Measurements from ENCODE around the gene PIK3R2.
"Not testable (repeated sequence)": the region's sequence is repeated elsewhere in the genome, so short reads cannot be mapped to it uniquely, and the experiment has no call there.

The PIK3R2 gene

DNA sequence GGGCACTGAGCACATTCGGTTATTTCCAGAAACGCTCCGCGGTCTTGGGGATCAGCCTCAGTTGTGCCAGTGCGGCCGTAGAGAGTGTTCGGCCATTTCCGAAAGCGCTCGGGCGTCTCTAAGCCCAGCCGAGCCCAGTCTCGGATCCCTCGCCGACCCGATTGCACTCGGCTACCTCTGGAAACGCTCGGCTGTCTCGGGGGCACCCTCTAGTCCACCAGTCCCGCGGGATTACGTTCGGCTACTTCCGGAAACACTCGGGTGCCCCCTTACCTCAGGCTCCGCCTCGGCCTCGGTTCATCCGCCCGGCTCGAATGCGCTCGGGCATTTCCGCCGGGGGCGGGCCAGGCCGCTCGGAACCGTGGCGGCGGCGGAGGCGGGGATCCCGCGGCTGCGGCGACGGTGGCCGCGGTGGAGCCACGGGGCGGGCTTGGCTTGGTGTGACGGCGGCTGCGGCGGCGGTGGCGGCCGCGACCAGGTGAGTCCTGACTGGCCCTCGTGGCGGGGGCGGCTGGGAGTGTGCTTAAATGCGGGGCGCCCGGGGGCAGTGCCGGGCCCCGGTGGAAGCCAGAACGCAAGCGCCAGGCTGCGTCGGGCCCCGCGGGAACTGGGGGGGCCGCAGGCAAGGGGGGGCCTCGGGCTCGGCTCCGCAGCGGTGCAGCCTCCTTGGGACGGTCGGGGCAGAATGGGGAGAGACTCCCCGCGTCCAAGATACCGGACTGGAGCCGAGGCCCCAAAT, at the start of gene PIK3R2:
Gene PIK3R2, plus strand, starts transcription at position 347 of the 739 bp plus-strand sequence. CDS start 2,717 bp downstream, outside the sequence.
- H3K4me1 Mint-ChIP-seq = peaks cover 23% of the 10 kb centered on the region
- TF ChIP-seq, protein P1, sequence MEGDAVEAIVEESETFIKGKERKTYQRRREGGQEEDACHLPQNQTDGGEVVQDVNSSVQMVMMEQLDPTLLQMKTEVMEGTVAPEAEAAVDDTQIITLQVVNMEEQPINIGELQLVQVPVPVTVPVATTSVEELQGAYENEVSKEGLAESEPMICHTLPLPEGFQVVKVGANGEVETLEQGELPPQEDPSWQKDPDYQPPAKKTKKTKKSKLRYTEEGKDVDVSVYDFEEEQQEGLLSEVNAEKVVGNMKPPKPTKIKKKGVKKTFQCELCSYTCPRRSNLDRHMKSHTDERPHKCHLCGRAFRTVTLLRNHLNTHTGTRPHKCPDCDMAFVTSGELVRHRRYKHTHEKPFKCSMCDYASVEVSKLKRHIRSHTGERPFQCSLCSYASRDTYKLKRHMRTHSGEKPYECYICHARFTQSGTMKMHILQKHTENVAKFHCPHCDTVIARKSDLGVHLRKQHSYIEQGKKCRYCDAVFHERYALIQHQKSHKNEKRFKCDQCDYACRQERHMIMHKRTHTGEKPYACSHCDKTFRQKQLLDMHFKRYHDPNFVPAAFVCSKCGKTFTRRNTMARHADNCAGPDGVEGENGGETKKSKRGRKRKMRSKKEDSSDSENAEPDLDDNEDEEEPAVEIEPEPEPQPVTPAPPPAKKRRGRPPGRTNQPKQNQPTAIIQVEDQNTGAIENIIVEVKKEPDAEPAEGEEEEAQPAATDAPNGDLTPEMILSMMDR (IDR thresholded peaks at IDR 0.05; ENCODE audit: unreplicated experiment in 3 of 3) = no peak
- peaks cover 8% of the 10 kb centered on the region for H3K36me3 Mint-ChIP-seq (ENCODE audit: low read depth)
- no peaks in the 10 kb centered on the region for H3K27me3 Mint-ChIP-seq (ENCODE audit: low read depth)
- H3K27ac Mint-ChIP-seq = peak within 1 kb of the TSS; percentile 96 to 98 (median 97)
- no peaks in the 10 kb centered on the region for H3K9me3 Mint-ChIP-seq
- peak within 1 kb of the TSS; percentile 87 to 91 (median 91) for H3K4me3 Mint-ChIP-seq

DNA sequence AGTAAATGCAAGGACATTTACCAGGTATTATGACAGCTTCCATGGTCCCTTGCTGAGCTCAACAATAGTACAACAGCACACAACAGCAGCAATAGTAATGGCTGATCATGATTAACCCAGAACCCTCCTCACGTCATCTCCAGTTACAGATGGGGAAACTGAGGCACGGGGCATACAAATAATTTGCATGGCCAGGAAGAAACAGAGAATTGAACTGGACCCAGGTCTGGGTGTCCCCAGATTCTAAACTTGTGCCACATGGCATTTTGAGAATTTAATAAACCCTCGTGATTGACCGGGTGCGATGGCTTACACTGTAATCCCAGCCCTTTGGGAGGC, 48.2 kb upstream of the PIK3R2 start:
- Mint-ChIP-seq H3K4me1 (peaks cover 16% of the 10 kb centered on the region), H3K27me3 (ENCODE audit: low read depth) (peaks cover 33% of the 10 kb centered on the region), H3K36me3 (ENCODE audit: low read depth) (no peaks in the 10 kb centered on the region), H3K9me3 (no peaks in the 10 kb centered on the region), H3K4me3 (peak overlapping the region; percentile 69 to 75 (median 72)), H3K27ac (peak overlapping the region in 2 of 3 experiments; percentile 26 to 51)
- TF ChIP-seq, protein P1 (IDR thresholded peaks at IDR 0.05; ENCODE audit: unreplicated experiment in 3 of 3) = no peak

DNA sequence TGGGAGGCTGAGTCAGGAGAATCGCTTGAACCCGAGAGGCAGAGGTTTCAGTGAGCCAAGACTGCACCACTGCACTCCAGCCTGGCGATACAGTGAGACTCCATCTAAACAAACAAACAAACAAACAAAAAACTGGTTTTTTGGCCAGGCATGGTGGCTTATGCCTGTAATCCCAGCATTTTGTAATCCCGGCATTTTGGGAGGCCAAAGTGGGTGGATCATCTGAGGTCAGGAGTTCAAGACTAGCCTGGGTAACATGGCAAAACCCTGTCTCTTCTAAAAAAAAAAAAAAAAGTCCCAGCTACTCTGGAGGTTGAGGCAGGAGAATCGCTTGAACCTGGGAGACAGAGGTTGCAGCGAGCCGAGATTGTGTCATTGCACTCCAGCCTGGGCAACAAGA, 47.7 kb upstream of the PIK3R2 start:
- not testable (repeated sequence) for H3K4me3 Mint-ChIP-seq; H3K27ac Mint-ChIP-seq; H3K9me3 Mint-ChIP-seq; H3K36me3 Mint-ChIP-seq (ENCODE audit: low read depth)
- Mint-ChIP-seq H3K4me1 (peaks cover 16% of the 10 kb centered on the region), H3K27me3 (ENCODE audit: low read depth) (peaks cover 29% of the 10 kb centered on the region)

DNA sequence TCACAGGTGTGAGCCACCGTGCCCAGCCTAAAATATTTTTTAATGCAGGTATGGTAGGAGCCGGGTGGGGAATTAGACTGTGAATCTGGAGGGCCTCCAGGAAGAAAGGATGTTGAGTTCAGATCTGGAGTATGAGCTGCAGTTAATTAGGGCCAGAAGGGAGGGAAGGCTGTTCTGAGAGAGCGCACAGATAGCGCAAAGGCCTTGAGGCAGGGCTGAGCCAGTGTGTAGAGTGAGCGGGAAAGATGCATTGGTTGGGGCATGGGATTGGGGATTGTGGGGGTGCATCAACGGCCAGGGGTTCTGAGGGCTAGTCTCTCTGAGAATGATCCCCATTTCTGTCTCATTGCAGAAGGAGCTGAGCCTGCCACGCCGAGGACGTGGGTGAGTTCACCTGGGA, 45.7 kb upstream of the PIK3R2 start:
- no peaks in the 10 kb centered on the region for H3K9me3 Mint-ChIP-seq
- peaks cover 7% of the 10 kb centered on the region for H3K4me1 Mint-ChIP-seq

DNA sequence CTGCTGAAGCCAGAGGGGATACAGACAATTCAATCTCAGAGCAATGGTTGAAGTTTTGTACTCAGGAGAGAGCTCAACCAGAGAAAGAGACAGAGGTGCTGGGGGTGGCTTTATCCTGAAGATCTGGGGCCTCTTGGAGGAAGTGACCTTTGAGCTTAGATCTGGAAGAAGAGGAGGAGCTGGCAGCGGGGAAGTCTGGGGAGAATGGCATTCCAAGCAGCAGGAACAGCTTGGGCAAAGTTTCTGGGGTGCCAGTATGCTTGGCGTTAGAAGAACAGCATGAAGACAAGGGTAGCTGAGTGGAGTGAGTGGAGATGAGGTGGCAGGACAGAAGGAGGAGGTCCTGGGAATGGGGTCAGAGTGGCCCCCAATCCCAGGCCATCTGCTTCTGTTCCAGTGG, 44.1 kb upstream of the PIK3R2 start:
- TF ChIP-seq, protein P1 (IDR thresholded peaks at IDR 0.05; ENCODE audit: unreplicated experiment in 3 of 3) = no peak
- Mint-ChIP-seq H3K27ac (peak overlapping the region; percentile 32 to 87 (median 78)), H3K4me1 (peaks cover 7% of the 10 kb centered on the region), H3K4me3 (peak overlapping the region; percentile 83), H3K27me3 (ENCODE audit: low read depth) (peaks cover 20% of the 10 kb centered on the region), H3K9me3 (no peaks in the 10 kb centered on the region), H3K36me3 (ENCODE audit: low read depth) (no peaks in the 10 kb centered on the region)

More for the DNA sequence above, 45.7 kb upstream of the PIK3R2 start:
- H3K27ac Mint-ChIP-seq = no peak overlapping the region
- no peaks in the 10 kb centered on the region for H3K36me3 Mint-ChIP-seq (ENCODE audit: low read depth)
- H3K27me3 Mint-ChIP-seq (ENCODE audit: low read depth) = peaks cover 21% of the 10 kb centered on the region
- H3K4me3 Mint-ChIP-seq = peak overlapping the region; percentile 19 to 37 (median 33)
- TF ChIP-seq, protein P1 (IDR thresholded peaks at IDR 0.05; ENCODE audit: unreplicated experiment in 3 of 3) = no peak

DNA sequence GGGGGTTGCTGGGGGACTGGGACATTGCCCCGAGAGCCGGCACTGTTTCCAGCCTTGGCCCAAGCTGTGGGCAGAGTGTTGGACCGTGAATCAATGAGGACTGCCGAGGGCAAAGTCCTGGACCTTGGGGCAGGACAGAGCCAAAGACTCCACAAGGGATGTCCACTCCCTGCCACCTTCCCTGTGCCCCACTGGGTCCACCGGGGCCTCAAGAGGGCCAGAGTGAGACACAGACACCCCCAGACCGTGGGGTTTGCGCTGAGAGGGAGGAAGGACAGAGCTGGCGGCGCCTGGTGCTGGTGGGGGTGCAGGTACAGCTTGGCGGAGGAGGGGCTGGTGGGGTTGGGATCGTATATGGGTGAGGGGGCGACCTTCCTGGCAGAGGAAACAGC, 43.6 kb upstream of the PIK3R2 start:
- TF ChIP-seq, protein P1 (IDR thresholded peaks at IDR 0.05; ENCODE audit: unreplicated experiment in 3 of 3) = no peak
- no peaks in the 10 kb centered on the region for H3K9me3 Mint-ChIP-seq
- peak overlapping the region; percentile 32 to 87 (median 78) for H3K27ac Mint-ChIP-seq
- H3K36me3 Mint-ChIP-seq (ENCODE audit: low read depth) = no peaks in the 10 kb centered on the region
- H3K27me3 Mint-ChIP-seq (ENCODE audit: low read depth) = peaks cover 20% of the 10 kb centered on the region
- peaks cover 7% of the 10 kb centered on the region for H3K4me1 Mint-ChIP-seq
- H3K4me3 Mint-ChIP-seq = peak overlapping the region; percentile 83
